ENCODE data around the gene STX7.

GRCh38 chr6:132400555-132400882, 112.4 kb downstream of the STX7 start:
- no peak for TF ChIP-seq CTCF (IDR thresholded peaks at IDR 0.05 in 8 of 11, conservative IDR thresholded peaks at IDR 0.05 in 3 of 11)
- TF ChIP-seq POLR2A (IDR thresholded peaks at IDR 0.05): no peak
- TF ChIP-seq POLR2AphosphoS5 (IDR thresholded peaks at IDR 0.05): no peak
